Activated CD8-positive, alpha-beta T cell treated with anti-CD3 and anti-CD28 coated beads for 36 hours (primary cell): ENCODE measurements around the gene YPEL3. TPM values are rescaled to one million over a fixed set of nuclear protein-coding genes. Genes with fewer than 3 reads are reported as not detected.

Experiments
- ATAC-seq: fragments of 200-7000 bp; cut with Tn5 transposase; one replicate; pipeline ENCODE4 v1.10.0; 2021; ENCODE audit warnings: mild to moderate bottlenecking, moderate library complexity
- CTCF ChIA-PET: fragments of 350-600 bp; sonication (Branson Sonifier 250); formaldehyde crosslinking; loops from one replicate; lab custom pipeline; 2021; ENCODE audit warnings: antibody characterized with exemption; lab: Charles Lee
- POLR2A ChIA-PET: fragments of 350-600 bp; sonication (Branson Sonifier 250); formaldehyde crosslinking; loops from one replicate; lab custom pipeline; 2021; ENCODE audit warnings: antibody characterized with exemption; lab: Charles Lee
- DNase-seq: peaks from one replicate; pipeline ENCODE4 v3.0.0-alpha.2; 2020
- H3K27ac Mint-ChIP-seq: one replicate; pipeline ENCODE4 v1.8.0; 2021; ENCODE audit warnings: mild to moderate bottlenecking, mixed read lengths
- H3K27me3 Mint-ChIP-seq: one replicate; pipeline ENCODE4 v1.8.0; 2021; ENCODE audit warnings: mixed read lengths
- H3K36me3 Mint-ChIP-seq: one replicate; pipeline ENCODE4 v1.8.0; 2021; ENCODE audit warnings: low read depth, mixed read lengths
- H3K4me1 Mint-ChIP-seq: one replicate; pipeline ENCODE4 v1.8.0; 2021; ENCODE audit warnings: low read depth, mixed read lengths
- H3K4me3 Mint-ChIP-seq: one replicate; pipeline ENCODE4 v1.8.0; 2021; ENCODE audit warnings: mild to moderate bottlenecking, moderate library complexity, mixed read lengths
- H3K9me3 Mint-ChIP-seq: one replicate; pipeline ENCODE4 v1.8.0; 2021; ENCODE audit warnings: mixed read lengths
- intact Hi-C: fragments of 100-400 bp; cut with micrococcal nuclease; formaldehyde crosslinking; loops from one replicate; pipeline ENCODE4 v1.10.0; 2022
- total RNA-seq, 2 experiments: library from RNA; stranded (reverse); gene quantifications; one replicate each; pipeline ENCODE4 v1.2.3, GENCODE V29; 2021
- TF ChIP-seq, protein P1 (sequence below): fragments of 200-600 bp; IDR thresholded peaks from one replicate; pipeline ENCODE4 v1.8.0; 2022; ENCODE audit warnings: antibody characterized with exemption, mild to moderate bottlenecking

Gene YPEL3
- total RNA-seq, 2 experiments from 2014 or later: 17.7 to 19.5 TPM

DNA sequence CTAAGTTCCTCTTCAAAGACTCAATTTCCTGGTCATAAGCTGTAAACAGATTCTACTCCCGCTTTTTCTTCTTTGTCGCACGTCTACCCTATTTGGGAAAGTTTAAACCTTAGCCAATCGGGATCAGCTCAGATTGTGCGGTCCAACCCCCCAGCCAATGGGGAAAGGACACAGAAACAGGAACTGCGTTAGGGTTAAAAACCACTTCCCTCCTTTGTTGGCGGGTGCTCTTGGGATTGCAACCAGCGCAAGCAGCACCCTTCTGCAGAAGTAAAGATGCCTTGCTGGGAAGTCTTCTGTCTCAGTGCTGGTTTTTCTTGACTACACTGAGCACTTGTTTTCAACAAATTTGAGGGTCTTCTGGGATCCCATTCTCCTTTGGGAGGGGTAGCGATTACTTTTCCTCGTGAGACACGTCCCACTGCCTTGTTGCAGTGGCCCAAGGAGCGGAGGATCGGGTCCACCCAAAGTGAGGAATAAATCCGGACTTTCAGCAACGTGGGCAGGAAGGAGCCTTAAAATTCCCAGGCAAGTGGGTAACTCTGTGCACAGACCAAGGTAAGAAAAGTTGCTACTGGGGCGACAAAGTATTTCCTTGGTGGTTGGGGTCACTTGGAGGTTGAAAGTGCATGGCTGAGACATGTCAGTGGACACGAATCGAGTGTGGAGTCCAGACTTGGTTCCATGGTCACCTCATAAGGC is 1.0 kb upstream of the YPEL3 start:
- Mint-ChIP-seq H3K4me1 (peaks cover 29% of the 10 kb centered on the region), H3K27me3 (no peaks in the 10 kb centered on the region), H3K27ac (peak overlapping the region; percentile 88), H3K9me3 (peaks cover 21% of the 10 kb centered on the region), H3K36me3 (peaks cover 39% of the 10 kb centered on the region), H3K4me3 (peak overlapping the region; percentile 63)
- POLR2A ChIA-PET: interaction anchor here (0.9 to 1.4 kb wide), 3 partner anchors 10 to 88 kb away, joined by 3 to 5 read pairs (median 4); partner anchors contain the start of gene CORO1A
- no peak for ATAC-seq
- intact Hi-C loops: loop anchor here (10.0 kb wide), 2 partner anchors 278 to 458 kb away; partner anchors contain the start of genes MYL11, TBC1D10B and ZNF764
- DNase-seq: no peak
- TF ChIP-seq, protein P1, sequence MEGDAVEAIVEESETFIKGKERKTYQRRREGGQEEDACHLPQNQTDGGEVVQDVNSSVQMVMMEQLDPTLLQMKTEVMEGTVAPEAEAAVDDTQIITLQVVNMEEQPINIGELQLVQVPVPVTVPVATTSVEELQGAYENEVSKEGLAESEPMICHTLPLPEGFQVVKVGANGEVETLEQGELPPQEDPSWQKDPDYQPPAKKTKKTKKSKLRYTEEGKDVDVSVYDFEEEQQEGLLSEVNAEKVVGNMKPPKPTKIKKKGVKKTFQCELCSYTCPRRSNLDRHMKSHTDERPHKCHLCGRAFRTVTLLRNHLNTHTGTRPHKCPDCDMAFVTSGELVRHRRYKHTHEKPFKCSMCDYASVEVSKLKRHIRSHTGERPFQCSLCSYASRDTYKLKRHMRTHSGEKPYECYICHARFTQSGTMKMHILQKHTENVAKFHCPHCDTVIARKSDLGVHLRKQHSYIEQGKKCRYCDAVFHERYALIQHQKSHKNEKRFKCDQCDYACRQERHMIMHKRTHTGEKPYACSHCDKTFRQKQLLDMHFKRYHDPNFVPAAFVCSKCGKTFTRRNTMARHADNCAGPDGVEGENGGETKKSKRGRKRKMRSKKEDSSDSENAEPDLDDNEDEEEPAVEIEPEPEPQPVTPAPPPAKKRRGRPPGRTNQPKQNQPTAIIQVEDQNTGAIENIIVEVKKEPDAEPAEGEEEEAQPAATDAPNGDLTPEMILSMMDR: no peak
- CTCF ChIA-PET: interaction anchor here (1.0 to 1.2 kb wide), 3 partner anchors 15 to 65 kb away, joined by 3 to 4 read pairs (median 3); no protein-coding TSS in a partner anchor

DNA sequence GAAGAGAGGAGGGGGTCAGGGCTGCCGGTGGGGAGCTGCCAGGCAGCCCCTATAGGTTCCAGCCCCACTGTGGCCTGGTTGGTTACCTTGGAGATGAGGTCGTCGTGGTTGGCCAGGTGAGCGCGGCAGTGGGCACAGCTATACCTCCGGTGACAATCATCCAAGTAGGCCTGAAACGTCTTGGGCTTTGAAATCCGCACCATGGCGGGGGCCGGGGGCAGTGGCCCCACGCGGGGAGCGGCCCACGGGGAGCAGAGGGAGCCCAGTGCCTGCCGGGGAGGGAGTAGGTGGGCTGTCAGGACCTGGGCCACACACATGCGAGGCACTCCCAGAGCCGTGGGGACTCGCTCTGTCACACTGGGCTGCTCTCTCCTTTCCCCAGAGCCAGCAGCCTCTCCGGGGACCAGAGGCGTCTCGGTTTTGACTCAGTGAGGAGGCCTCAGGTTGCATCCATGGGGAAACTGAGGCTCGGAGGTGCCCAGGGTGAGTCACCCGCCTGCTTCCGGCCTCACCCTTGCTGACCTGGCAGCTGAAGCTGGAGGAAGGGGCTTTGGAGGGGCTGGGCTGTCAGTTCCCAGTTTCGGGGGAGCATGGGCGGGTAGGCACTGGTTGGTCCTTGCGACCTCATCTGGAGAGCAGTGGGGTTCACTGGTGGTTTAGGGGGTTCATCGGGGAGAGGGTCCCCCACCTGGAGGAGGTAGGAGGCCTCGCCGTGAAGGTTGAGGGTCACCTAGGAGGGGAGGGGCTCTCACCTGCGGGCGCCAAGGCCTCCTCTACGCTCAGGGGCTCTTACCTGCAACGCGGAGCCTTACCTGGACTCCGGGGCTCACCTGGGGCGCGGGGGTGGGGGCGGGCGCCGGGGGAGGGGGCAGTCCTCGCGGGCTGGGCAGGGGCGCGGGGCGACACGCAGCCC is 591 bp downstream of the YPEL3 start:
- intact Hi-C loops: loop anchor here (10.0 kb wide), 2 partner anchors 279 to 459 kb away; partner anchors contain the start of genes MYL11, TBC1D10B and ZNF764
- CTCF ChIA-PET: interaction anchor here (1.0 kb wide), 2 partner anchors 56 to 90 kb away, joined by 3 read pairs; no protein-coding TSS in a partner anchor
- POLR2A ChIA-PET: interaction anchor here (1.3 to 7.5 kb wide), 4 partner anchors 16 to 91 kb away, joined by 3 to 70 read pairs (median 25); partner anchors contain the start of gene PPP4C
- peaks cover 39% of the 10 kb centered on the region for H3K36me3 Mint-ChIP-seq
- H3K27ac Mint-ChIP-seq: peak overlapping the region; percentile 87
- DNase-seq (peak; percentile 35), ATAC-seq (no peak)
- peaks cover 33% of the 10 kb centered on the region for H3K4me1 Mint-ChIP-seq
- H3K27me3 Mint-ChIP-seq: no peaks in the 10 kb centered on the region
- peak overlapping the region; percentile 83 for H3K4me3 Mint-ChIP-seq
- TF ChIP-seq, protein P1: no peak
- peaks cover 21% of the 10 kb centered on the region for H3K9me3 Mint-ChIP-seq

- Mint-ChIP-seq H3K4me1 (peaks cover 41% of the 10 kb centered on the region), H3K9me3 (peaks cover 21% of the 10 kb centered on the region), H3K27me3 (no peaks in the 10 kb centered on the region), H3K4me3 (peak overlapping the region; percentile 83), H3K36me3 (peaks cover 39% of the 10 kb centered on the region), H3K27ac (peak overlapping the region; percentile 87)
- CTCF ChIA-PET: interaction anchor here (1.0 to 5.3 kb wide), 4 partner anchors 8 to 91 kb away, joined by 3 to 36 read pairs (median 10); partner anchors contain the start of gene GDPD3
- intact Hi-C loops: loop anchor here (10.0 kb wide), 2 partner anchors 280 to 460 kb away; partner anchors contain the start of genes MYL11, TBC1D10B and ZNF764
- no peak for DNase-seq
- POLR2A ChIA-PET: interaction anchor here (0.8 to 7.5 kb wide), 4 partner anchors 9 to 92 kb away, joined by 3 to 70 read pairs (median 26); partner anchors contain the start of gene PPP4C
- TF ChIP-seq, protein P1: no peak
- ATAC-seq: no peak
Observed at GRCh38 chr16:30094541-30095165, 1.4 kb downstream of the YPEL3 start.

GRCh38 chr16:30092373-30093010 is 3.5 kb downstream of the YPEL3 start:
- H3K9me3 Mint-ChIP-seq: peaks cover 8% of the 10 kb centered on the region
- H3K36me3 Mint-ChIP-seq: peaks cover 28% of the 10 kb centered on the region
- TF ChIP-seq, protein P1: peak; percentile 79
- DNase-seq (peak; percentile 87), ATAC-seq (peak; percentile 44)
- intact Hi-C loops: loop anchor here (10.0 kb wide), 2 partner anchors 282 to 462 kb away; partner anchors contain the start of genes MYL11, TBC1D10B and ZNF764
- peaks cover 48% of the 10 kb centered on the region for H3K4me1 Mint-ChIP-seq
- H3K4me3 Mint-ChIP-seq: peak overlapping the region; percentile 90
- peak overlapping the region; percentile 98 for H3K27ac Mint-ChIP-seq
- POLR2A ChIA-PET: interaction anchor here (0.6 to 7.5 kb wide), 19 partner anchors 8 to 558 kb away, joined by 3 to 70 read pairs (median 4); partner anchors contain the start of genes ALDOA, CORO1A, PPP4C and PRR14
- CTCF ChIA-PET: interaction anchor here (0.9 to 5.4 kb wide), 21 partner anchors 8 to 316 kb away, joined by 3 to 60 read pairs (median 6); partner anchors contain the start of genes ALDOA, CORO1A, GDPD3 and PPP4C
- no peaks in the 10 kb centered on the region for H3K27me3 Mint-ChIP-seq
